Measurements from ENCODE around the gene ZMAT3.

GRCh38 chr3:179074656-179075055 lies 3.0 kb upstream of the ZMAT3 start:
- TF ChIP-seq POLR2A (IDR thresholded peaks at IDR 0.05; ENCODE audit: low read depth, low read length): no peak
- no peak for TF ChIP-seq POLR2AphosphoS5 (IDR thresholded peaks at IDR 0.05; ENCODE audit: low read depth, low read length)
- TF ChIP-seq TAF1 (IDR thresholded peaks at IDR 0.05; ENCODE audit: borderline replicate concordance, low read depth, low read length): no peak
